Endodermal cell (in vitro differentiated cells): ENCODE data around the gene DMBT1. TPM values are rescaled to one million over a fixed set of nuclear protein-coding genes. Genes with fewer than 3 reads are reported as not detected.
A peak's percentile ranks its signal among the peaks of the same experiment; 100 is the strongest.

Experiments used
- DNase-seq: peaks from one replicate; pipeline ENCODE4 v3.0.0-alpha.2; 2017
- H3K27ac ChIP-seq: 2 replicates; pipeline ENCODE4 v1.5.1; 2013; ENCODE audit warnings: mild to moderate bottlenecking, low read depth, low read length, moderate library complexity
- H3K27me3 ChIP-seq: 2 replicates; pipeline ENCODE4 v1.6.1; 2013; ENCODE audit warnings: mild to moderate bottlenecking, low read length, moderate library complexity; ENCODE audit not compliant: insufficient read depth, control insufficient read depth, poor library complexity, severe bottlenecking
- H3K36me3 ChIP-seq: 2 replicates; pipeline ENCODE4 v1.7.0; 2013; ENCODE audit warnings: mild to moderate bottlenecking, low read length, moderate library complexity; ENCODE audit not compliant: control insufficient read depth, insufficient read depth
- H3K4me1 ChIP-seq: one replicate; pipeline ENCODE4 v1.7.0; 2013; ENCODE audit warnings: low read length; ENCODE audit not compliant: control insufficient read depth, insufficient read depth
- H3K4me3 ChIP-seq: 2 replicates; pipeline ENCODE4 v1.5.1; 2013; ENCODE audit warnings: mild to moderate bottlenecking, low read length, moderate library complexity
- H3K9ac ChIP-seq: 2 replicates; pipeline ENCODE4 v1.6.1; 2013; ENCODE audit warnings: mild to moderate bottlenecking, low read length, moderate library complexity; ENCODE audit not compliant: poor library complexity, severe bottlenecking; ENCODE audit errors: extremely low read depth
- H3K9me3 ChIP-seq: 2 replicates; pipeline ENCODE4 v1.6.1; 2013; ENCODE audit warnings: mild to moderate bottlenecking, low read length, moderate library complexity; ENCODE audit not compliant: control insufficient read depth
- H3K27ac Mint-ChIP-seq: 2 replicates; pipeline ENCODE4 v1.8.0; 2020; ENCODE audit warnings: mixed read lengths
- H3K27me3 Mint-ChIP-seq: 2 replicates; pipeline ENCODE4 v1.8.0; 2021; ENCODE audit warnings: mild to moderate bottlenecking, mixed read lengths; ENCODE audit not compliant: insufficient read depth
- H3K36me3 Mint-ChIP-seq: 2 replicates; pipeline ENCODE4 v1.8.0; 2020; ENCODE audit warnings: low read depth, mixed read lengths
- H3K4me1 Mint-ChIP-seq: 2 replicates; pipeline ENCODE4 v1.8.0; 2020; ENCODE audit warnings: mixed read lengths
- H3K4me3 Mint-ChIP-seq: 2 replicates; pipeline ENCODE4 v1.8.0; 2020; ENCODE audit warnings: mild to moderate bottlenecking, moderate library complexity, mixed read lengths
- H3K9me3 Mint-ChIP-seq: 2 replicates; pipeline ENCODE4 v1.8.0; 2020; ENCODE audit warnings: mild to moderate bottlenecking, mixed read lengths
- CTCF ChIP-seq: fragments of 200-600 bp; sonication (generic); conservative IDR thresholded peaks from 2 replicates; pipeline ENCODE4 v1.5.0; 2021; ENCODE audit warnings: antibody characterized with exemption, mild to moderate bottlenecking
- WGBS, 2 experiments: methylation state at CpG; one replicate each; pipeline versions ENCODE4 v1.1.5 to v1.1.7; 2013; ENCODE audit warnings: missing lambda C conversion rate in 2 of 2, mixed read lengths in 1 of 2; ENCODE audit not compliant: insufficient coverage in 1 of 2, insufficient read length in 1 of 2; 5-methylcytosine and 5-hydroxymethylcytosine counted together
- total RNA-seq, 2 donors: library from RNA; stranded (reverse); fragmentation: NEBNext Ultra II Directional in 1 of 2; extraction: Animal tissue kit (Norgen Biotek cat#: 25700) in 1 of 2; gene quantifications; 2 replicates in 1 of 2; 3 replicates in 1 of 2; pipeline ENCODE4 v1.2.1, GENCODE V29; 2021

Gene DMBT1
- total RNA-seq, 2 donors from 2014 or later = not detected

GRCh38 chr10:122678266-122678665 is 117.7 kb downstream of the DMBT1 start:
- H3K27me3 Mint-ChIP-seq = peaks cover 87% of the 10 kb centered on the region
- H3K9ac ChIP-seq = no peak overlapping the region
- H3K4me1 ChIP-seq = peaks cover 7% of the 10 kb centered on the region
- H3K27ac ChIP-seq = no peak overlapping the region
- H3K36me3 ChIP-seq = no peaks in the 10 kb centered on the region
- peaks cover 7% of the 10 kb centered on the region for H3K4me1 Mint-ChIP-seq
- H3K9me3 Mint-ChIP-seq = peaks cover 11% of the 10 kb centered on the region
- no peak for DNase-seq
- no peaks in the 10 kb centered on the region for H3K36me3 Mint-ChIP-seq
- no peak for TF ChIP-seq CTCF
- H3K4me3 ChIP-seq = no peak overlapping the region
- no peak overlapping the region for H3K4me3 Mint-ChIP-seq
- no peak overlapping the region for H3K27ac Mint-ChIP-seq
- H3K27me3 ChIP-seq = peaks cover 94% of the 10 kb centered on the region
- no peaks in the 10 kb centered on the region for H3K9me3 ChIP-seq

GRCh38 chr10:122682522-122682921 is 122.0 kb downstream of the DMBT1 start:
- peaks cover 18% of the 10 kb centered on the region for H3K4me1 Mint-ChIP-seq
- no peak overlapping the region for H3K27ac Mint-ChIP-seq
- DNase-seq = no peak
- Histone ChIP-seq H3K4me3 (no peak overlapping the region), H3K9ac (no peak overlapping the region), H3K4me1 (peaks cover 15% of the 10 kb centered on the region), H3K27me3 (peaks cover 71% of the 10 kb centered on the region), H3K27ac (no peak overlapping the region), H3K36me3 (no peaks in the 10 kb centered on the region), H3K9me3 (peaks cover 26% of the 10 kb centered on the region)
- no peak for TF ChIP-seq CTCF
- peaks cover 33% of the 10 kb centered on the region for H3K9me3 Mint-ChIP-seq
- 88 to 90% methylated on average over 3 to 5 of the region's 5 CpGs for whole genome bisulfite sequencing, 2 experiments
- H3K27me3 Mint-ChIP-seq = peaks cover 80% of the 10 kb centered on the region
- no peak overlapping the region for H3K4me3 Mint-ChIP-seq
- no peaks in the 10 kb centered on the region for H3K36me3 Mint-ChIP-seq

- no peaks in the 10 kb centered on the region for H3K36me3 Mint-ChIP-seq
Observed at GRCh38 chr10:122688293-122688989, 127.9 kb downstream of the DMBT1 start.

More at GRCh38 chr10:122688293-122688989, 127.9 kb downstream of the DMBT1 start:
- Histone ChIP-seq H3K9ac (no peak overlapping the region), H3K9me3 (peaks cover 26% of the 10 kb centered on the region), H3K27me3 (peaks cover 61% of the 10 kb centered on the region), H3K27ac (no peak overlapping the region), H3K4me1 (peaks cover 8% of the 10 kb centered on the region), H3K4me3 (no peak overlapping the region), H3K36me3 (no peaks in the 10 kb centered on the region)
- Mint-ChIP-seq H3K27ac (no peak overlapping the region), H3K27me3 (peaks cover 85% of the 10 kb centered on the region), H3K4me1 (peaks cover 10% of the 10 kb centered on the region), H3K9me3 (peaks cover 22% of the 10 kb centered on the region), H3K4me3 (no peak overlapping the region)
- 81 to 84% methylated on average over 5 to 6 of the region's 6 CpGs for WGBS, 2 experiments
- DNase-seq = peak; percentile 56
- TF ChIP-seq CTCF = peak; percentile 47
